ENCODE data around the gene TMEM115.

TMEM115 gene

GRCh38 chr3:50375258-50375931 is 16.1 kb upstream of the TMEM115 start:
- no peak for DNase-seq

- DNase-seq: no peak
Observed at GRCh38 chr3:50374363-50375257, 15.3 kb upstream of the TMEM115 start.

GRCh38 chr3:50373146-50374051 is 14.1 kb upstream of the TMEM115 start:
- no peak for DNase-seq

GRCh38 chr3:50372349-50372748 is 13.0 kb upstream of the TMEM115 start:
- no peak for DNase-seq

- no peak for DNase-seq
Observed at GRCh38 chr3:50371133-50371685, 11.9 kb upstream of the TMEM115 start.

- DNase-seq: peak; percentile 73
Observed at GRCh38 chr3:50370594-50370993, 11.3 kb upstream of the TMEM115 start.

GRCh38 chr3:50369012-50369670 is 9.8 kb upstream of the TMEM115 start:
- DNase-seq: no peak

GRCh38 chr3:50365842-50366220 is 6.5 kb upstream of the TMEM115 start:
- DNase-seq: no peak

- DNase-seq: peak; percentile 84
Observed at GRCh38 chr3:50365080-50365841, 5.9 kb upstream of the TMEM115 start.

GRCh38 chr3:50364573-50365079 is 5.3 kb upstream of the TMEM115 start:
- no peak for DNase-seq

GRCh38 chr3:50359760-50360110 is 414 bp upstream of the TMEM115 start:
- no peak for DNase-seq

GRCh38 chr3:50358355-50358910 is 888 bp downstream of the TMEM115 start:
- DNase-seq: no peak

GRCh38 chr3:50357481-50357880 is 1.8 kb downstream of the TMEM115 start:
- no peak for DNase-seq

- DNase-seq: no peak
Observed at GRCh38 chr3:50356553-50356952, 2.8 kb downstream of the TMEM115 start.

- DNase-seq: no peak
Observed at GRCh38 chr3:50355829-50356552, 3.3 kb downstream of the TMEM115 start.

GRCh38 chr3:50354850-50355249 is 4.5 kb downstream of the TMEM115 start:
- no peak for DNase-seq

GRCh38 chr3:50354186-50354764 is 5.0 kb downstream of the TMEM115 start:
- DNase-seq: no peak

GRCh38 chr3:50353245-50354004 is 5.9 kb downstream of the TMEM115 start:
- no peak for DNase-seq

- DNase-seq: no peak
Observed at GRCh38 chr3:50352781-50353180, 6.5 kb downstream of the TMEM115 start.
